ENCODE data around the gene MAN1A1.

MAN1A1 gene

GRCh38 chr6:119264854-119265397 is 84.6 kb downstream of the MAN1A1 start:
- DNase-seq = no peak

- DNase-seq = no peak
Measured at GRCh38 chr6:119262612-119263011, 86.9 kb downstream of the MAN1A1 start.

GRCh38 chr6:119261944-119262284 is 87.6 kb downstream of the MAN1A1 start:
- no peak for DNase-seq

- no peak for DNase-seq
Measured at GRCh38 chr6:119259027-119259426, 90.5 kb downstream of the MAN1A1 start.

- DNase-seq = no peak
Measured at GRCh38 chr6:119257726-119258125, 91.8 kb downstream of the MAN1A1 start.

GRCh38 chr6:119256978-119257462 is 92.5 kb downstream of the MAN1A1 start:
- no peak for DNase-seq

GRCh38 chr6:119256392-119256791 is 93.2 kb downstream of the MAN1A1 start:
- no peak for DNase-seq

GRCh38 chr6:119255492-119255891 is 94.1 kb downstream of the MAN1A1 start:
- DNase-seq = no peak

GRCh38 chr6:119250036-119250435 is 99.5 kb downstream of the MAN1A1 start:
- no peak for DNase-seq

- DNase-seq = no peak
Measured at GRCh38 chr6:119249319-119249718, 100.2 kb downstream of the MAN1A1 start.

GRCh38 chr6:119247504-119247903 is 102.1 kb downstream of the MAN1A1 start:
- DNase-seq = no peak

GRCh38 chr6:119243657-119244056 is 105.9 kb downstream of the MAN1A1 start:
- DNase-seq = no peak

GRCh38 chr6:119243037-119243436 is 106.5 kb downstream of the MAN1A1 start:
- DNase-seq = no peak

- no peak for DNase-seq
Measured at GRCh38 chr6:119241540-119242309, 107.8 kb downstream of the MAN1A1 start.

- DNase-seq = no peak
Measured at GRCh38 chr6:119241111-119241465, 108.5 kb downstream of the MAN1A1 start.

GRCh38 chr6:119240257-119241110 is 109.1 kb downstream of the MAN1A1 start:
- DNase-seq = no peak

- no peak for DNase-seq
Measured at GRCh38 chr6:119237177-119237715, 112.3 kb downstream of the MAN1A1 start.

- no peak for DNase-seq
Measured at GRCh38 chr6:119234941-119235340, 114.6 kb downstream of the MAN1A1 start.

GRCh38 chr6:119234457-119234856 is 115.1 kb downstream of the MAN1A1 start:
- DNase-seq = no peak

- DNase-seq = no peak
Measured at GRCh38 chr6:119233312-119233984, 116.1 kb downstream of the MAN1A1 start.

- DNase-seq = no peak
Measured at GRCh38 chr6:119231394-119231793, 118.2 kb downstream of the MAN1A1 start.

GRCh38 chr6:119230160-119230559 is 119.4 kb downstream of the MAN1A1 start:
- DNase-seq = no peak

GRCh38 chr6:119227377-119227776 is 122.2 kb downstream of the MAN1A1 start:
- no peak for DNase-seq
